Osteoblast (primary cell): ENCODE data around the gene GPR155. TPM values are rescaled to one million over a fixed set of nuclear protein-coding genes. Genes with fewer than 3 reads are reported as not detected.

Experiments
- DNase-seq: peaks from one replicate; pipeline ENCODE4 v3.0.0; 2011; ENCODE audit warnings: low spot score, mixed read lengths; ENCODE audit not compliant: insufficient read length; ENCODE audit errors: missing footprints
- H2AFZ ChIP-seq: 2 replicates; pipeline ENCODE4 v1.6.0; 2011; ENCODE audit warnings: mild to moderate bottlenecking, low read length
- H3K27ac ChIP-seq: 2 replicates; pipeline ENCODE4 v1.5.1; 2011; ENCODE audit warnings: mild to moderate bottlenecking, low read depth, low read length, moderate library complexity
- H3K27me3 ChIP-seq: 2 replicates; pipeline ENCODE4 v1.6.0; 2012; ENCODE audit warnings: mild to moderate bottlenecking, control low read depth, inconsistent platforms, low read length, moderate library complexity; ENCODE audit not compliant: insufficient read depth
- H3K36me3 ChIP-seq: 2 replicates; pipeline ENCODE4 v1.5.1; 2011; ENCODE audit warnings: mild to moderate bottlenecking, low read length, control low read depth, moderate library complexity; ENCODE audit not compliant: insufficient read depth
- H3K4me1 ChIP-seq: 2 replicates; pipeline ENCODE4 v1.5.1; 2011; ENCODE audit warnings: mild to moderate bottlenecking, low read length, control low read depth, moderate library complexity; ENCODE audit not compliant: insufficient read depth
- H3K4me2 ChIP-seq: 2 replicates; pipeline ENCODE4 v1.6.0; 2011; ENCODE audit warnings: mild to moderate bottlenecking, low read length; ENCODE audit not compliant: insufficient read depth
- H3K4me3 ChIP-seq: fragments of 200-600 bp; sonication (generic); 3 replicates; pipeline ENCODE4 v1.5.1; 2012; ENCODE audit warnings: mild to moderate bottlenecking, low read length, inconsistent platforms; ENCODE audit not compliant: insufficient read depth
- H3K79me2 ChIP-seq: 2 replicates; pipeline ENCODE4 v1.6.0; 2012; ENCODE audit warnings: mild to moderate bottlenecking, low read length, control low read depth, inconsistent platforms; ENCODE audit not compliant: insufficient read depth
- H3K9me3 ChIP-seq: 2 replicates; pipeline ENCODE4 v1.5.1; 2011; ENCODE audit warnings: low read depth, low read length, control low read depth
- H4K20me1 ChIP-seq: 2 replicates; pipeline ENCODE4 v1.6.0; 2012; ENCODE audit warnings: mild to moderate bottlenecking, low read length, control low read depth; ENCODE audit not compliant: insufficient read depth
- total RNA-seq: library from RNA; depleted of rRNA; stranded (reverse); fragments of >200 nt; gene quantifications from 2 replicates; pipeline ENCODE4 v1.2.3, GENCODE V29; 2012
- TF ChIP-seq, protein P1 (sequence below): IDR thresholded peaks from 2 replicates; pipeline ENCODE4 v1.5.1; 2011; ENCODE audit warnings: mild to moderate bottlenecking, low read depth, low read length, moderate library complexity; ENCODE audit errors: extremely low read depth

Gene GPR155
- total RNA-seq, 1 donor = 4.3 TPM

DNA sequence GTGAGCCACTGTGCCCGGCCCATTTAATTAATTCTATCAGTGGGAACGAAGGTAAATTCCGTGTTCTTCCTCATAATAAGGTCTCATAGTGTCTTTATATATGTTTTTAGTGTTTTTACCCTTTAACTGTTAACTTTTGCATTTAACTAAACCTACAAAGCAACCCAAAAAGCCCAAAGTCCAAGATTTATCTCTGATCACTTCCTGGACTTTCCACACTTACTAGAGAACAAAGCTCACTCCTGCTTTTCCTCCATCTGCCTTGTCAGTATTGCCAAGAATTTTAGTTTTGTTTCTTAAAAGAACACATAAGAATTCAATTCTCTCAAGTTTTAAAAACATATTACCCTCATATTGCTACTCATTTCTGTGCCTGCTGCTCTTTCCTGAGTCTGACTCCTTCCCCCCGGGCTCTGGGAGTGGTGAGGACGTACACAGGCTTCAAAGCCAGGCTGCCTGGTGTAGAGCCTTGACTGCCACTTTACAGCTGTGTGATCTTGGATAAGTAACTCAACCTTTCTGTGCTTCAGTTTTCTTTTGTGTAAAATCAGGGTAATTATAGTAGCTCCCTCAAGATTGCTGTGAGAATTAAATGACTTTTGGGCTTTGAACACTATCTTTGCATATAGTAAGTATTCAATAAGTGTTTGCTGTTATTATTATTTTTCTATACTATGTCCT is 24.9 kb upstream of the GPR155 start:
- Histone ChIP-seq H3K4me2 (no peak overlapping the region), H4K20me1 (no peaks in the 10 kb centered on the region), H2AFZ (no peak overlapping the region), H3K4me3 (no peak overlapping the region), H3K79me2 (no peaks in the 10 kb centered on the region), H3K27ac (no peak overlapping the region), H3K4me1 (no peaks in the 10 kb centered on the region), H3K27me3 (no peaks in the 10 kb centered on the region), H3K9me3 (peaks cover 6% of the 10 kb centered on the region), H3K36me3 (no peaks in the 10 kb centered on the region)
- DNase-seq = no peak
- TF ChIP-seq, protein P1, sequence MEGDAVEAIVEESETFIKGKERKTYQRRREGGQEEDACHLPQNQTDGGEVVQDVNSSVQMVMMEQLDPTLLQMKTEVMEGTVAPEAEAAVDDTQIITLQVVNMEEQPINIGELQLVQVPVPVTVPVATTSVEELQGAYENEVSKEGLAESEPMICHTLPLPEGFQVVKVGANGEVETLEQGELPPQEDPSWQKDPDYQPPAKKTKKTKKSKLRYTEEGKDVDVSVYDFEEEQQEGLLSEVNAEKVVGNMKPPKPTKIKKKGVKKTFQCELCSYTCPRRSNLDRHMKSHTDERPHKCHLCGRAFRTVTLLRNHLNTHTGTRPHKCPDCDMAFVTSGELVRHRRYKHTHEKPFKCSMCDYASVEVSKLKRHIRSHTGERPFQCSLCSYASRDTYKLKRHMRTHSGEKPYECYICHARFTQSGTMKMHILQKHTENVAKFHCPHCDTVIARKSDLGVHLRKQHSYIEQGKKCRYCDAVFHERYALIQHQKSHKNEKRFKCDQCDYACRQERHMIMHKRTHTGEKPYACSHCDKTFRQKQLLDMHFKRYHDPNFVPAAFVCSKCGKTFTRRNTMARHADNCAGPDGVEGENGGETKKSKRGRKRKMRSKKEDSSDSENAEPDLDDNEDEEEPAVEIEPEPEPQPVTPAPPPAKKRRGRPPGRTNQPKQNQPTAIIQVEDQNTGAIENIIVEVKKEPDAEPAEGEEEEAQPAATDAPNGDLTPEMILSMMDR = no peak

DNA sequence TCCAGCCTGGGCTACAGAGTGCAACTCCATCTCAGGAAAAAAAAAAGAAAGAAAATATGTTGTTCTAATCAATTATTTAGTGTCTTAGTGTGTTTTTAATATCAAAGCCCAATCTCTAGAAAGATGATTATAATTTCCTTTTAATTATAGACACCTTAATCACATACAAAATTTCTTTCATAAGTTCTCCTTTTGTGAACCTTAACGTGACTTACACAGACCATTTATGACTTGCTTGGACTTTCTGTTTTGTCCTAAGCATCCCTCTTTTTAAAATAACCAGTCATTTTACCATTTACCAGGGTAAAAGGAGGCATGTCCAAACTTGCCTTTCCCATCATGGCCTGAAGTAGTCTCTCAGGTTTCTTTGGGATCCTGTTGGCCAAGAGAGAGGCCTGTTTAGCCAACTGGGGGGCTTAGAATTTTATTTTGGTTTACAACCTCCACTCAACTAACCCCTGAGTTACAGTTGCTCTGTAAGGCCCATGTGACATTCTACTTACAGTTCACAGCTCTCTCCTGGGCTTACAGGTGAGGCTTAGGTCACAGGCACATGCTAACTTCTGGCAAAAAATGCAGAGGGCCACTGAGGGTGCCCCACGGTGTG is 23.9 kb upstream of the GPR155 start:
- Histone ChIP-seq H3K4me1 (no peaks in the 10 kb centered on the region), H3K4me2 (no peak overlapping the region), H3K27me3 (no peaks in the 10 kb centered on the region), H3K79me2 (no peaks in the 10 kb centered on the region), H3K9me3 (peaks cover 6% of the 10 kb centered on the region), H3K36me3 (no peaks in the 10 kb centered on the region), H4K20me1 (no peaks in the 10 kb centered on the region), H2AFZ (no peak overlapping the region), H3K4me3 (no peak overlapping the region), H3K27ac (no peak overlapping the region)
- DNase-seq = no peak
- TF ChIP-seq, protein P1 = no peak

DNA sequence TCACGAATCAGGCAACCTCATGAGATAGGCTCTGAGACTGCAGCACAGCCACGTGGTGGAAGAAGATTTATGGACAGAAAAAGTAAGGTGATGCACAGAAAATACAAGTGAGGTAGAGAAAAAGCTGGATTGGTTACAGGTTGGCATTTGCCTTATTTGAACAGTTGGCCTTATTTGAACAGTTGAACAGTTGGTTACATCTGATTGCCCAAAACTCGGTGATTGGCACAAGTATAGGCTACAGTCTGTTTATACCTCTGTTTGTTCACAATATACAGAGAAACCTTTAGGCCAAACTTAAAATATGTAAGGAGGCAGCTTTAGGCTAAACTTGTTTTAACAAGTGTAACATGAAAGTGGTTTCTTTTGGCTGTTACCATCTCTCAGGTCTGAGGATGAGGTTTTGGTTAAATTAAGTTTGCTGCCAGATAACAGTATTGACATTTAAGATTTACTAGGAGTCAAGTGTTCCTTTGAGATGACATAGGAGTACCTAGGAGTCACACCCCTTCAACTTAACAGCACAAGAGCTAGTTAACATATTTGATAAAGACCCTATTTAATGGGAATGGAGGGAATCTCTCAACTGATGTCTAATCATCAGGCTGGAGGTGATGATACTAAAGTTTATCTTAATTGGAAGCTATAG is 16.5 kb upstream of the GPR155 start:
- TF ChIP-seq, protein P1 = no peak
- Histone ChIP-seq H3K4me3 (no peak overlapping the region), H2AFZ (no peak overlapping the region), H3K27ac (no peak overlapping the region), H3K4me1 (no peaks in the 10 kb centered on the region), H3K9me3 (no peaks in the 10 kb centered on the region), H3K27me3 (peaks cover 2% of the 10 kb centered on the region), H3K79me2 (no peaks in the 10 kb centered on the region), H4K20me1 (no peaks in the 10 kb centered on the region), H3K4me2 (no peak overlapping the region), H3K36me3 (no peaks in the 10 kb centered on the region)
- DNase-seq = no peak

DNA sequence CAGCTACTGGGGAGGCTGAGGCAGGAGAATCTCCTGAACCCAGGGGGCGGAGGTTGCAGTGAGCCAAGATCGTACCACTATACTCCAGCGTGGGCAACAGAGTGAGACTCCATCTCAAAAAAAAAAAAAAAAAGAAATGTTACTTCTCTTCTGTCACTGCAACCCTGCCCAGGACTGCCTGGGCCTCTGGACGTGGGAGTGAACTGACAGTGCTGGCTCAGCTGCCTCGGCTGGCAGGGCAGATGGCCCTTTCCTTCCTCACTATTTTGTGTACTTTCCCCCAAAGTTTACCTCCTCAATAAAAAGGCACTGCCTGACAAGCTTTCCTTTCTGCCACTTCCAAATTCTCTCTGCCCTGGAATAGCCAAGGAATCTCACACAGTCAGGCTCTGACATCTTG is 12.5 kb upstream of the GPR155 start:
- no peaks in the 10 kb centered on the region for H3K9me3 ChIP-seq
- H3K27ac ChIP-seq = no peak overlapping the region
- H3K36me3 ChIP-seq = no peaks in the 10 kb centered on the region
- peaks cover 2% of the 10 kb centered on the region for H3K27me3 ChIP-seq
- no peak overlapping the region for H3K4me2 ChIP-seq
- TF ChIP-seq, protein P1 = no peak
- H2AFZ ChIP-seq = no peak overlapping the region
- no peaks in the 10 kb centered on the region for H3K79me2 ChIP-seq
- no peak for DNase-seq
- no peaks in the 10 kb centered on the region for H3K4me1 ChIP-seq
- no peaks in the 10 kb centered on the region for H4K20me1 ChIP-seq
- H3K4me3 ChIP-seq = no peak overlapping the region
